ENCODE data around the gene MCM7. TPM values are rescaled to one million over a fixed set of nuclear protein-coding genes. Genes with fewer than 3 reads are reported as not detected.
A peak's percentile ranks its signal among the peaks of the same experiment; 100 is the strongest.

The MCM7 gene
- total and polyA plus RNA-seq, 2 of the 13 experiments (the other 11 are each of a cell fraction or from before 2014, with no cell fraction given): 84.5 to 214 TPM

GRCh38 chr7:100127866-100128636 lies 26.9 kb upstream of the MCM7 start (continued):
- TF ChIP-seq, protein P1, sequence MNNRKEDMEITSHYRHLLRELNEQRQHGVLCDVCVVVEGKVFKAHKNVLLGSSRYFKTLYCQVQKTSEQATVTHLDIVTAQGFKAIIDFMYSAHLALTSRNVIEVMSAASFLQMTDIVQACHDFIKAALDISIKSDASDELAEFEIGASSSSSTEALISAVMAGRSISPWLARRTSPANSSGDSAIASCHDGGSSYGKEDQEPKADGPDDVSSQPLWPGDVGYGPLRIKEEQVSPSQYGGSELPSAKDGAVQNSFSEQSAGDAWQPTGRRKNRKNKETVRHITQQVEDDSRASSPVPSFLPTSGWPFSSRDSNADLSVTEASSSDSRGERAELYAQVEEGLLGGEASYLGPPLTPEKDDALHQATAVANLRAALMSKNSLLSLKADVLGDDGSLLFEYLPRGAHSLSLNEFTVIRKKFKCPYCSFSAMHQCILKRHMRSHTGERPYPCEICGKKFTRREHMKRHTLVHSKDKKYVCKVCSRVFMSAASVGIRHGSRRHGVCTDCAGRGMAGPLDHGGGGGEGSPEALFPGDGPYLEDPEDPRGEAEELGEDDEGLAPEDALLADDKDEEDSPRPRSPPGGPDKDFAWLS (CRISPR knock-in tag; IDR thresholded peaks at IDR 0.05; ENCODE audit: borderline replicate concordance): no peak
- TF ChIP-seq RXRB (CRISPR knock-in tag; IDR thresholded peaks at IDR 0.05; ENCODE audit: borderline replicate concordance): no peak
- TF ChIP-seq ZNF331 (CRISPR knock-in tag; IDR thresholded peaks at IDR 0.05): no peak
- peak; percentile 87; the same call in 1 of the 2 replicates for TF ChIP-seq NCOA1 (CRISPR knock-in tag; IDR thresholded peaks at IDR 0.05)
- TF ChIP-seq, protein P2, sequence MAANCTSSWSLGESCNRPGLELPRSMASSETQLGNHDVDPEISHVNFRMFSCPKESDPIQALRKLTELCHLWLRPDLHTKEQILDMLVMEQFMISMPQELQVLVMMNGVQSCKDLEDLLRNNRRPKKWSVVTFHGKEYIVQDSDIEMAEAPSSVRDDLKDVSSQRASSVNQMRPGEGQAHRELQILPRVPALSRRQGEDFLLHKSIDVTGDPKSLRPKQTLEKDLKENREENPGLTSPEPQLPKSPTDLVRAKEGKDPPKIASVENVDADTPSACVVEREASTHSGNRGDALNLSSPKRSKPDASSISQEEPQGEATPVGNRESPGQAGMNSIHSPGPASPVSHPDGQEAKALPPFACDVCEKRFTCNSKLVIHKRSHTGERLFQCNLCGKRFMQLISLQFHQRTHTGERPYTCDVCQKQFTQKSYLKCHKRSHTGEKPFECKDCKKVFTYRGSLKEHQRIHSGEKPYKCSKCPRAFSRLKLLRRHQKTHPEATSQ (CRISPR knock-in tag; IDR thresholded peaks at IDR 0.05; ENCODE audit: borderline replicate concordance): no peak
- TF ChIP-seq EZH2 (conservative IDR thresholded peaks at IDR 0.05; ENCODE audit: low read depth, low read length): no peak
- TF ChIP-seq TP53 (CRISPR knock-in tag; conservative IDR thresholded peaks at IDR 0.05): no peak
- no peak for TF ChIP-seq ZNF883 (CRISPR knock-in tag; IDR thresholded peaks at IDR 0.05; ENCODE audit: not compliant biosample characterization)
- TF ChIP-seq THAP8 (CRISPR knock-in tag; IDR thresholded peaks at IDR 0.05; ENCODE audit: borderline replicate concordance): no peak
- no peak for TF ChIP-seq ZNF431 (CRISPR knock-in tag; IDR thresholded peaks at IDR 0.05; ENCODE audit: borderline replicate concordance, low read depth)
- no peak for TF ChIP-seq ZNF44 (CRISPR knock-in tag; IDR thresholded peaks at IDR 0.05)
- peak; percentile 36 for TF ChIP-seq ZBTB7B (CRISPR knock-in tag; IDR thresholded peaks at IDR 0.05)
- TF ChIP-seq ARNT2 (CRISPR knock-in tag; IDR thresholded peaks at IDR 0.05; ENCODE audit: low read depth): no peak; the same call in 1 of the 2 replicates
- no peak for TF ChIP-seq ZNF543 (CRISPR knock-in tag; IDR thresholded peaks at IDR 0.05)
- no peak for TF ChIP-seq U2AF1 (optimal IDR thresholded peaks at IDR 0.05; ENCODE audit: low read depth, low read length)
- no peak for TF ChIP-seq ZNF562 (CRISPR knock-in tag; IDR thresholded peaks at IDR 0.05; ENCODE audit: borderline replicate concordance)
- no peak for TF ChIP-seq HOXA9 (CRISPR knock-in tag; IDR thresholded peaks at IDR 0.05; ENCODE audit: borderline replicate concordance)
- TF ChIP-seq DMTF1 (CRISPR knock-in tag; IDR thresholded peaks at IDR 0.05): no peak
- TF ChIP-seq SAFB2 (CRISPR knock-in tag; IDR thresholded peaks at IDR 0.05; ENCODE audit: borderline replicate concordance, low read depth): no peak
- TF ChIP-seq ZSCAN20 (CRISPR knock-in tag; IDR thresholded peaks at IDR 0.05; ENCODE audit: borderline replicate concordance): no peak
- TF ChIP-seq CREB1 (IDR thresholded peaks at IDR 0.05): no peak
- TF ChIP-seq CREB1 (CRISPR knock-in tag; IDR thresholded peaks at IDR 0.05): no peak
- TF ChIP-seq CBX2 (IDR thresholded peaks at IDR 0.05; ENCODE audit: low read depth, low read length): no peak
- TF ChIP-seq CBX2 (CRISPR knock-in tag; IDR thresholded peaks at IDR 0.05; ENCODE audit: low read depth): no peak
- TF ChIP-seq ZFP90 (CRISPR knock-in tag; IDR thresholded peaks at IDR 0.05; ENCODE audit: borderline replicate concordance): no peak

All from HepG2 (cell line).